ENCODE measurements around the gene SHROOM3.
A peak's percentile ranks its signal among the peaks of the same experiment; 100 is the strongest.

The SHROOM3 gene

GRCh38 chr4:76498550-76498949, 63.5 kb downstream of the SHROOM3 start:
- DNase-seq, result no peak

GRCh38 chr4:76499461-76499860, 64.4 kb downstream of the SHROOM3 start:
- no peak for DNase-seq

GRCh38 chr4:76502886-76503285, 67.9 kb downstream of the SHROOM3 start:
- no peak for DNase-seq

GRCh38 chr4:76504613-76505465, 69.8 kb downstream of the SHROOM3 start:
- peak; percentile 29 for DNase-seq

GRCh38 chr4:76511947-76512346, 76.9 kb downstream of the SHROOM3 start:
- DNase-seq, result no peak

- DNase-seq, result no peak
These were observed 78.5 kb downstream of the SHROOM3 start for GRCh38 chr4:76513482-76513881.

GRCh38 chr4:76514087-76514486, 79.1 kb downstream of the SHROOM3 start:
- no peak for DNase-seq

- peak; percentile 2 for DNase-seq
These were observed 81.2 kb downstream of the SHROOM3 start for GRCh38 chr4:76515975-76516843.

GRCh38 chr4:76518241-76518640, 83.2 kb downstream of the SHROOM3 start:
- DNase-seq, result no peak

GRCh38 chr4:76523593-76523992, 88.6 kb downstream of the SHROOM3 start:
- no peak for DNase-seq

GRCh38 chr4:76525751-76526150, 90.7 kb downstream of the SHROOM3 start:
- DNase-seq, result no peak

- no peak for DNase-seq
These were observed 91.6 kb downstream of the SHROOM3 start for GRCh38 chr4:76526585-76526990.

- DNase-seq, result no peak
These were observed 92.6 kb downstream of the SHROOM3 start for GRCh38 chr4:76527666-76528065.

- no peak for DNase-seq
These were observed 96.6 kb downstream of the SHROOM3 start for GRCh38 chr4:76531597-76531996.

GRCh38 chr4:76532805-76533204, 97.8 kb downstream of the SHROOM3 start:
- no peak for DNase-seq

- no peak for DNase-seq
These were observed 98.3 kb downstream of the SHROOM3 start for GRCh38 chr4:76533314-76533713.

- no peak for DNase-seq
These were observed 100.8 kb downstream of the SHROOM3 start for GRCh38 chr4:76535603-76536372.

GRCh38 chr4:76536373-76536689, 101.3 kb downstream of the SHROOM3 start:
- no peak for DNase-seq

GRCh38 chr4:76538296-76538695, 103.3 kb downstream of the SHROOM3 start:
- no peak for DNase-seq

GRCh38 chr4:76539979-76540378, 105.0 kb downstream of the SHROOM3 start:
- DNase-seq, result no peak

GRCh38 chr4:76540486-76540885, 105.5 kb downstream of the SHROOM3 start:
- DNase-seq, result no peak

- DNase-seq, result no peak
These were observed 108.3 kb downstream of the SHROOM3 start for GRCh38 chr4:76543378-76543777.

- no peak for DNase-seq
These were observed 109.7 kb downstream of the SHROOM3 start for GRCh38 chr4:76544725-76545124.

All from activated CD4-positive, alpha-beta T cell treated with anti-CD3 and anti-CD28 coated beads, Interleukin-2, amount 50 U/mL, for 16 hours (primary cell).